ENCODE measurements around the gene GAK. TPM values are rescaled to one million over a fixed set of nuclear protein-coding genes. Genes with fewer than 3 reads are reported as not detected.
A peak's percentile ranks its signal among the peaks of the same experiment; 100 is the strongest.

GAK gene
- total and polyA plus RNA-seq, 3 experiments from 2014 or later = 82.9 to 118 (median 112) TPM

- no peaks in the 10 kb centered on the region for H3K9me3 ChIP-seq (ENCODE audit: low read length)
- no peaks in the 10 kb centered on the region for H3K36me3 ChIP-seq (ENCODE audit: insufficient read depth, low read length)
- Mint-ChIP-seq H3K27ac (no peak overlapping the region), H3K4me3 (peak overlapping the region in 1 of 7 donors; percentile 25), H3K27me3 (peaks cover 30 to 45% of the 10 kb centered on the region in 2 donors), H3K36me3 (peaks cover 0 to 7% (median 0%) of the 10 kb centered on the region in 3 donors), H3K9me3 (peaks cover 0 to 2% (median 0%) of the 10 kb centered on the region in 5 donors), H3K4me1 (peaks cover 5 to 8% (median 5%) of the 10 kb centered on the region in 3 donors)
- peaks cover 37% of the 10 kb centered on the region for H3K27me3 ChIP-seq (ENCODE audit: insufficient read depth, low read length, poor library complexity, severe bottlenecking)
- no peak overlapping the region for H3K27ac ChIP-seq (ENCODE audit: low read depth, low read length)
- ChIA-PET POLR2A (no interaction called here), CTCF (no interaction called here)
- no peak overlapping the region for H3K4me3 ChIP-seq (ENCODE audit: low read length)
- no peaks in the 10 kb centered on the region for H3K4me1 ChIP-seq (ENCODE audit: insufficient read depth, low read length)
- DNase-seq = peak in 1 of 5 donors; percentile 47
Observed at GRCh38 chr4:823176-823760, 108.8 kb downstream of the GAK start.

GRCh38 chr4:822361-823175, 109.5 kb downstream of the GAK start:
- H3K4me3 Mint-ChIP-seq = peak overlapping the region in 1 of 7 donors; percentile 25
- peaks cover 23 to 38% of the 10 kb centered on the region in 2 donors for H3K27me3 Mint-ChIP-seq
- H3K27ac ChIP-seq (ENCODE audit: low read depth, low read length) = no peak overlapping the region
- DNase-seq = no peak
- H3K9me3 Mint-ChIP-seq = peaks cover 0 to 2% (median 0%) of the 10 kb centered on the region in 5 donors
- no peaks in the 10 kb centered on the region for H3K9me3 ChIP-seq (ENCODE audit: low read length)
- H3K36me3 ChIP-seq (ENCODE audit: insufficient read depth, low read length) = no peaks in the 10 kb centered on the region
- POLR2A ChIA-PET = no interaction called here
- CTCF ChIA-PET = no interaction called here
- H3K36me3 Mint-ChIP-seq = peaks cover 0 to 3% (median 0%) of the 10 kb centered on the region in 3 donors
- peaks cover 30% of the 10 kb centered on the region for H3K27me3 ChIP-seq (ENCODE audit: insufficient read depth, low read length, poor library complexity, severe bottlenecking)
- no peak overlapping the region for H3K27ac Mint-ChIP-seq
- no peak overlapping the region for H3K4me3 ChIP-seq (ENCODE audit: low read length)
- no peaks in the 10 kb centered on the region for H3K4me1 ChIP-seq (ENCODE audit: insufficient read depth, low read length)
- peaks cover 0 to 3% (median under 1%) of the 10 kb centered on the region in 3 donors for H3K4me1 Mint-ChIP-seq

DNA sequence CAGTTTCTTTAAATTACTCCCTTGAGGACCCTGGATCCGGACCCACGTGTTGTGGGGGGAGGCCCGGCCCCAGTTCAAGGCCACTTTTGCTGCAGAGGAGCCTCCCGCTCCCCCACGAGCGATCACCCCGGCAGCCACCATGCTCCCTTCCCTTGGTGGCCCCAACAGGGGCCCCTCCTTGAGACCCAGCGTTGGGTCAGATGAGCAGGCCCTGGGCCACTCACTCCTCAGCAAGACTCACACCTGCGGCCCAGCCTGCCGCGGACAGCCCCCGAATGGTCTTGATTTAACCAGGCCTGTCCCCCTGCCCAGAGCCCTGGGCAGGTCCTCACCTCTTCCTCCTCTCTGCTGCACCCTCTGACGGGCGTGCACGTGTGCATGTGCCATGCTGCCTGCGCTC, 110.5 kb downstream of the GAK start:
- no peak overlapping the region for H3K4me3 Mint-ChIP-seq
- no peak overlapping the region for H3K4me3 ChIP-seq (ENCODE audit: low read length)
- peaks cover 0 to 3% (median 0%) of the 10 kb centered on the region in 3 donors for H3K4me1 Mint-ChIP-seq
- POLR2A ChIA-PET = no interaction called here
- H3K36me3 Mint-ChIP-seq = peaks cover 0 to 3% (median 0%) of the 10 kb centered on the region in 3 donors
- H3K9me3 Mint-ChIP-seq = peaks cover 0 to 2% (median 0%) of the 10 kb centered on the region in 5 donors
- no peaks in the 10 kb centered on the region for H3K36me3 ChIP-seq (ENCODE audit: insufficient read depth, low read length)
- CTCF ChIA-PET = no interaction called here
- peaks cover 27% of the 10 kb centered on the region for H3K27me3 ChIP-seq (ENCODE audit: insufficient read depth, low read length, poor library complexity, severe bottlenecking)
- H3K27ac Mint-ChIP-seq = peak overlapping the region in 1 of 8 donors; percentile 57
- H3K27ac ChIP-seq (ENCODE audit: low read depth, low read length) = no peak overlapping the region
- H3K27me3 Mint-ChIP-seq = peaks cover 24 to 41% of the 10 kb centered on the region in 2 donors
- DNase-seq = peak in 1 of 5 donors; percentile 30
- no peaks in the 10 kb centered on the region for H3K9me3 ChIP-seq (ENCODE audit: low read length)
- H3K4me1 ChIP-seq (ENCODE audit: insufficient read depth, low read length) = no peaks in the 10 kb centered on the region

DNA sequence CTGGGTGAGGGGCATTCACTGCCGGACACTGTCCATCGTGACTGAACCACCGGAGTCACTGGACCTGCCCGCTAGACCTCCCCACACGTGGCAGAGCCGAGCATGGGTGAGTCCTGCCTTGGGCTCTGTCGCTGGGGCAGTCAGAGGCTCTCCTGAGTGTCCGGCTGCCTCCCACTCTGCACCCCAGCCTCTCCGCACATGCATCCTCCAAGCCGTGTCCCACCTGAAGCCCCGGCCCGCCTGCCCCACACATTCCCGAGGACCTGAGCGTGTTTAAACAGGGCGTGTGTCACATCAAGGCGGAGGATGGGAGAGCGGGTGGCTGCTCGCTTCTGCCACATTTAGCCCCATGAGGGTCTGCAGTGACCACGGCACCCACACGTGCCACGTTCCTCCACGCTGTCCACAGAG, 110.9 kb downstream of the GAK start:
- Histone ChIP-seq H3K36me3 (ENCODE audit: insufficient read depth, low read length) (no peaks in the 10 kb centered on the region), H3K4me1 (ENCODE audit: insufficient read depth, low read length) (no peaks in the 10 kb centered on the region), H3K27ac (ENCODE audit: low read depth, low read length) (no peak overlapping the region), H3K4me3 (ENCODE audit: low read length) (no peak overlapping the region), H3K27me3 (ENCODE audit: insufficient read depth, low read length, poor library complexity, severe bottlenecking) (peaks cover 27% of the 10 kb centered on the region), H3K9me3 (ENCODE audit: low read length) (no peaks in the 10 kb centered on the region)
- Mint-ChIP-seq H3K4me1 (peaks cover 0 to 3% (median 0%) of the 10 kb centered on the region in 3 donors), H3K4me3 (no peak overlapping the region), H3K27ac (peak overlapping the region in 1 of 8 donors; percentile 57), H3K9me3 (peaks cover 0 to 2% (median 0%) of the 10 kb centered on the region in 5 donors), H3K36me3 (peaks cover 0 to 3% (median 0%) of the 10 kb centered on the region in 3 donors), H3K27me3 (peaks cover 27 to 43% of the 10 kb centered on the region in 2 donors)
- no peak for DNase-seq
- POLR2A ChIA-PET = no interaction called here
- CTCF ChIA-PET = no interaction called here

GRCh38 chr4:820230-821172, 111.6 kb downstream of the GAK start:
- Histone ChIP-seq H3K27me3 (ENCODE audit: insufficient read depth, low read length, poor library complexity, severe bottlenecking) (peaks cover 27% of the 10 kb centered on the region), H3K36me3 (ENCODE audit: insufficient read depth, low read length) (no peaks in the 10 kb centered on the region), H3K4me3 (ENCODE audit: low read length) (no peak overlapping the region), H3K27ac (ENCODE audit: low read depth, low read length) (no peak overlapping the region), H3K9me3 (ENCODE audit: low read length) (no peaks in the 10 kb centered on the region), H3K4me1 (ENCODE audit: insufficient read depth, low read length) (no peaks in the 10 kb centered on the region)
- ChIA-PET POLR2A (no interaction called here), CTCF (no interaction called here)
- no peak for DNase-seq
- Mint-ChIP-seq H3K4me1 (peaks cover 0 to 3% (median 0%) of the 10 kb centered on the region in 3 donors), H3K9me3 (peaks cover 0 to 2% (median 0%) of the 10 kb centered on the region in 5 donors), H3K27ac (no peak overlapping the region), H3K4me3 (no peak overlapping the region), H3K36me3 (peaks cover 0 to 3% (median 0%) of the 10 kb centered on the region in 3 donors), H3K27me3 (peaks cover 31 to 47% of the 10 kb centered on the region in 2 donors)

DNA sequence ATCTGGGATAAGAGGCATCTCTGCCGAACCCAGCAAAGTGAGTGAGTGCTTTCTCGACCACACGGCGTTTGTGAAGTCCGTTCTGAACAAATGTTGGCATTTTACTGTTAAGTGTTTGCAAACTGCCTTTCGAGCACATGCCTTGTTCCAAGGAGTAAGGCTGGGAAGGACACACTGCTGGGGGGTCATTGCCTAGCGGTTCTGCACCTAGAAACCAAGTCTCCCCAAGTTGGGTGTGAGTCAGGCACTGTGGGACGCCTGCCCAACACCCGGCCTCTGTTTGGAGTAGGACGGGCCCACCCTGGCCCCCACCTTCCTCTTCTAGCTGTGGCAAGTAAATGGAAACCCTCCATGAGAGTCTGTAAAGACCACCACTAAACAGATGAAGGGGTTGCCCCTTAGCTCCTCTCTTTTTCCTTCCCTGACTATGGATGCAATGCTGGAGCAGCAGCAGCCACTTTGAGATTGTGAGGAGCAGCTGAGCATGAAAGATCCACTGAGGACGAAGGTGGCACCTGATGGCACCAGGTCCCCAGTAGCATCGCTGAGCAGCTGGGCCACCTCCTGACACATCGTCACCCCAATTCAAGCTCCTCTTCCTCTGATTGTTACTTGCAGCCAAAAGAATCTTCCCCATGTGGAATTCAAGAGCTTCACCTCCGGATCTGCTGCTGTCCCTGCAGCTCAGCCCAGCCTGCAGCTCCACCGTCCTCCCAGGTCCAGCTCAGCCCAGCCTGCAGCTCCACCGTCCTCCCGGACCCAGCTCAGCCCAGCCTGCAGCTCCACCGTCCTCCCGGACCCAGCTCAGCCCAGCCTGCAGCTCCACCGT, 112.5 kb downstream of the GAK start:
- Histone ChIP-seq H3K9me3 (ENCODE audit: low read length) (no peaks in the 10 kb centered on the region), H3K36me3 (ENCODE audit: insufficient read depth, low read length) (no peaks in the 10 kb centered on the region), H3K27me3 (ENCODE audit: insufficient read depth, low read length, poor library complexity, severe bottlenecking) (peaks cover 19% of the 10 kb centered on the region), H3K4me3 (ENCODE audit: low read length) (no peak overlapping the region), H3K4me1 (ENCODE audit: insufficient read depth, low read length) (no peaks in the 10 kb centered on the region), H3K27ac (ENCODE audit: low read depth, low read length) (no peak overlapping the region)
- Mint-ChIP-seq H3K9me3 (peaks cover 0 to 2% (median 0%) of the 10 kb centered on the region in 5 donors), H3K27ac (no peak overlapping the region), H3K4me1 (peaks cover 0 to 3% (median 0%) of the 10 kb centered on the region in 3 donors), H3K4me3 (no peak overlapping the region), H3K27me3 (peaks cover 34 to 50% of the 10 kb centered on the region in 2 donors), H3K36me3 (peaks cover 0 to 3% (median 0%) of the 10 kb centered on the region in 3 donors)
- DNase-seq = no peak
- POLR2A ChIA-PET = no interaction called here
- CTCF ChIA-PET = no interaction called here

GRCh38 chr4:818106-818921, 113.8 kb downstream of the GAK start:
- peaks cover 0 to 3% (median 0%) of the 10 kb centered on the region in 3 donors for H3K36me3 Mint-ChIP-seq
- CTCF ChIA-PET = no interaction called here

More at GRCh38 chr4:818106-818921, 113.8 kb downstream of the GAK start:
- Histone ChIP-seq H3K9me3 (ENCODE audit: low read length) (no peaks in the 10 kb centered on the region), H3K27ac (ENCODE audit: low read depth, low read length) (no peak overlapping the region), H3K4me1 (ENCODE audit: insufficient read depth, low read length) (no peaks in the 10 kb centered on the region), H3K4me3 (ENCODE audit: low read length) (no peak overlapping the region), H3K27me3 (ENCODE audit: insufficient read depth, low read length, poor library complexity, severe bottlenecking) (peaks cover 9% of the 10 kb centered on the region), H3K36me3 (ENCODE audit: insufficient read depth, low read length) (no peaks in the 10 kb centered on the region)
- H3K9me3 Mint-ChIP-seq = peaks cover 0 to 4% (median 0%) of the 10 kb centered on the region in 5 donors
- H3K27ac Mint-ChIP-seq = no peak overlapping the region
- H3K27me3 Mint-ChIP-seq = peaks cover 38 to 55% of the 10 kb centered on the region in 2 donors
- POLR2A ChIA-PET = no interaction called here
- peak in 1 of 5 donors; percentile 42 for DNase-seq
- H3K4me1 Mint-ChIP-seq = no peaks in the 10 kb centered on the region
- H3K4me3 Mint-ChIP-seq = no peak overlapping the region
